Activated CD4-positive, alpha-beta T cell treated with anti-CD3 and anti-CD28 coated beads for 36 hours (primary cell): ENCODE results near the gene DYNLT4. TPM values are rescaled to one million over a fixed set of nuclear protein-coding genes. Genes with fewer than 3 reads are reported as not detected.
"Not testable (repeated sequence)": the region's sequence is repeated elsewhere in the genome, so short reads cannot be mapped to it uniquely, and the experiment has no call there.

Source experiments
- ATAC-seq: fragments of 200-7000 bp; cut with Tn5 transposase; one replicate; pipeline ENCODE4 v1.10.0; 2021; ENCODE audit warnings: mild to moderate bottlenecking, moderate library complexity
- CTCF ChIA-PET: fragments of 350-600 bp; sonication (Branson Sonifier 250); formaldehyde crosslinking; loops from one replicate; lab custom pipeline; 2021; ENCODE audit warnings: antibody characterized with exemption; lab: Charles Lee
- POLR2A ChIA-PET: fragments of 350-600 bp; sonication (Branson Sonifier 250); formaldehyde crosslinking; loops from one replicate; lab custom pipeline; 2021; ENCODE audit warnings: antibody characterized with exemption, inconsistent platforms; lab: Charles Lee
- DNase-seq: peaks from one replicate; pipeline ENCODE4 v3.0.0-alpha.2; 2020
- H3K27ac Mint-ChIP-seq: one replicate; pipeline ENCODE4 v1.8.0; 2021; ENCODE audit warnings: mixed read lengths
- H3K27me3 Mint-ChIP-seq: one replicate; pipeline ENCODE4 v1.8.0; 2021; ENCODE audit warnings: mixed read lengths
- H3K36me3 Mint-ChIP-seq: one replicate; pipeline ENCODE4 v1.8.0; 2021; ENCODE audit warnings: low read depth, mixed read lengths
- H3K4me1 Mint-ChIP-seq: one replicate; pipeline ENCODE4 v1.8.0; 2021; ENCODE audit warnings: mixed read lengths
- H3K4me3 Mint-ChIP-seq: one replicate; pipeline ENCODE4 v1.8.0; 2021; ENCODE audit warnings: mild to moderate bottlenecking, moderate library complexity, mixed read lengths
- H3K9me3 Mint-ChIP-seq: one replicate; pipeline ENCODE4 v1.8.0; 2021; ENCODE audit warnings: low read depth, mixed read lengths
- intact Hi-C, 2 experiments: fragments of 100-400 bp; cut with DNase I in 1 of 2; cut with micrococcal nuclease in 1 of 2; formaldehyde crosslinking; loops; one replicate each; pipeline versions ENCODE4 v1.14.2 to v1.15.1; 2022 to 2024; cut with DNase I, micrococcal nuclease
- total RNA-seq, 2 experiments: library from RNA; stranded (reverse); gene quantifications; one replicate each; pipeline ENCODE4 v1.2.3, GENCODE V29; 2021

DYNLT4 gene
- total RNA-seq, 2 experiments from 2014 or later: 0.32 TPM; not detected in 1

DNA sequence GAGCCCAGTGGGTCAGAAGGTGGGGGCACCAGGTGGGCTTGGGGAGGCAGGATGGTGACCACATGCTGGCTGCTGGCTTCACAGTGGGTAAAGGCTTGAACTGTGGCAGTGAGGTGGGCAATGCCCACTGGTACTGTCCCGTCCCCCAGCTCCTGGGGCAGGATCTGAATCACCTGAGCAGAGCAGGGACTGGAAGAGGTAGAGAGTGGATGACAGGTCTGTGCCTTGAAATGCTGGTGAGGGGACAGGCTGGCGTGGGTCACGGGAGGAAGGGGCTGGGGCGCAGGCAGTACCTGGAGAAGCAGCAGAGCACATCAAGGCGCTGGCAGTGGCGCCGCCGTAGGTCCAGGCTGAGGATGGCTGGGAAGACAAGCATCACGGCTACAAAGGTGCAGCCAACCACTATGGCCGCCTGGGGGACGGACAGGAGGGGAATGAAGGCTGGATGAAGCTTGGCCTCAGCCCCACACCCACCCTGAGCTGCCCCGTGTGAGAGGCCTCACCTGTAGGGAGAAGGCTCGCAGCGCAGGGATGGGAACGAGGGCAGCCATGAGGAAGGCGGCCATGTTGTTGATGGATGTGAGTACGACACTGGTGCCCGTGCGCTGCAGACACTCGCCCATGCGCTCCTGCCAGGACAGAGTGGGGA, 21.0 kb upstream of the DYNLT4 start:
- H3K9me3 Mint-ChIP-seq: no peaks in the 10 kb centered on the region
- ChIA-PET CTCF (interaction anchor here (0.7 kb wide), 1 partner anchor 119 kb away, joined by 4 read pairs; no protein-coding TSS in a partner anchor), POLR2A (interaction anchor here (1.0 kb wide), 1 partner anchor 9 kb away, joined by 4 read pairs; no protein-coding TSS in a partner anchor)
- no peaks in the 10 kb centered on the region for H3K27me3 Mint-ChIP-seq
- intact Hi-C loops: no loop called here
- ATAC-seq (no peak), DNase-seq (no peak)
- H3K4me1 Mint-ChIP-seq: no peaks in the 10 kb centered on the region
- H3K36me3 Mint-ChIP-seq: no peaks in the 10 kb centered on the region
- no peak overlapping the region for H3K4me3 Mint-ChIP-seq
- H3K27ac Mint-ChIP-seq: no peak overlapping the region

GRCh38 chr1:44827197-44828002, 20.2 kb upstream of the DYNLT4 start:
- ChIA-PET POLR2A (interaction anchor here (1.0 to 2.3 kb wide), 2 partner anchors 8 to 106 kb away, joined by 4 to 7 read pairs; no protein-coding TSS in a partner anchor), CTCF (interaction anchor here (0.6 to 0.7 kb wide), 2 partner anchors 91 to 119 kb away, joined by 4 read pairs; no protein-coding TSS in a partner anchor)
- Mint-ChIP-seq H3K36me3 (no peaks in the 10 kb centered on the region), H3K27ac (no peak overlapping the region), H3K4me3 (no peak overlapping the region), H3K9me3 (no peaks in the 10 kb centered on the region), H3K4me1 (no peaks in the 10 kb centered on the region), H3K27me3 (no peaks in the 10 kb centered on the region)
- no peak for DNase-seq
- no peak for ATAC-seq
- intact Hi-C loops: no loop called here

DNA sequence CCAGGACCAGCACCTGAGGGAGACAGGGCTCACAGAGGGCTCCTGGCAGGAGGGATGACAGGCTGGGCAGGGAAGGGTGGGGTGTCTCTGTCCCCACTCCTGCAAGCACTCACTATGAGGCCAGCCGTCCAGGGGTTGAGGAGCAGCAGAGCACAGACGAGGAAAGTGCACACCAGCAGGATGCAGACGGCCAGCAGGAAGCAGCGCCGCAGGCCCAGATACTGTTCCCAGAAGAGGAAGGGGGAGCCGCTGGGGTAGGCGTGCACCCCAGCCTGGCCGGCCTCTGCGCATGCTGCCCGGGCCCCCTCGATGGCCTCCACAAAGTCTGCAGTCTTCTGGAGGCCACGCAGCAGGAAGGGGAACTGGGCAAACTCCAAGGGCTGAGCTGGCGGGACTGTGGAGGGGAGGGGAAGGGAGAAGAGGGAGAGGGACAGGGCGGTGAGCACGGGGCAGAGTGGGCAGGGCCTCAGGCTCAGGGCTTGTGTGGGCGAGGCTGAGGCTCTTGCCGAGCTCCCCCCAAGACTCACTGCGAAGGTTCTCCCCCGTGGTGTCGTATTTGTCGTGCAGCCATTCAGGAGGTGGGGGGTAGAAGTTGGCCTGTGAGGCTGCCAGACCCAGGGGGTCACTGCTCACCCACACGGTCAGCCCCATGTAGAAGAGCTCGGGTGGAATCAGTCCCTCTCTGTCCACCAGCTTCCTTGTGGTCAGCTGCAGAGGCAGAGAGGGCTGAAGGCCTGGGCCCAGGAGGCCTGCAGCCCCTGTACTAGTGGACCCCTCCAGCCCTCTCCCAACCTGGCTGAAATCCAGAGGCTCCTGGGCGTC, 19.4 kb upstream of the DYNLT4 start:
- POLR2A ChIA-PET: interaction anchor here (0.6 to 2.3 kb wide), 2 partner anchors 17 to 105 kb away, joined by 3 to 7 read pairs; no protein-coding TSS in a partner anchor
- intact Hi-C loops: no loop called here
- no peaks in the 10 kb centered on the region for H3K9me3 Mint-ChIP-seq
- ATAC-seq: no peak
- no peaks in the 10 kb centered on the region for H3K36me3 Mint-ChIP-seq
- H3K4me1 Mint-ChIP-seq: no peaks in the 10 kb centered on the region
- H3K4me3 Mint-ChIP-seq: no peak overlapping the region
- no peaks in the 10 kb centered on the region for H3K27me3 Mint-ChIP-seq
- no peak for DNase-seq
- CTCF ChIA-PET: interaction anchor here (0.6 kb wide), 1 partner anchor 90 kb away, joined by 4 read pairs; no protein-coding TSS in a partner anchor
- no peak overlapping the region for H3K27ac Mint-ChIP-seq

- H3K9me3 Mint-ChIP-seq, H3K4me3 Mint-ChIP-seq, H3K27ac Mint-ChIP-seq, CTCF ChIA-PET, H3K27me3 Mint-ChIP-seq, intact Hi-C loops, DNase-seq, ATAC-seq, H3K36me3 Mint-ChIP-seq: not testable (repeated sequence)
- peaks cover 14% of the 10 kb centered on the region for H3K4me1 Mint-ChIP-seq
- POLR2A ChIA-PET: interaction anchor here (8.1 kb wide), 1 partner anchor 100 kb away, joined by 675 read pairs; the partner anchor contains the start of gene RNU5D-1
Observed at GRCh38 chr1:44824392-44824791, 17.2 kb upstream of the DYNLT4 start.

- CTCF ChIA-PET: interaction anchor here (0.8 to 3.2 kb wide), 4 partner anchors 24 to 116 kb away, joined by 3 to 12 read pairs (median 4); partner anchors contain the start of gene PLK3
- no peaks in the 10 kb centered on the region for H3K9me3 Mint-ChIP-seq
- H3K36me3 Mint-ChIP-seq: peaks cover 2% of the 10 kb centered on the region
- no peak for DNase-seq
- H3K27me3 Mint-ChIP-seq: no peaks in the 10 kb centered on the region
- intact Hi-C loops: no loop called here
- no peak overlapping the region for H3K27ac Mint-ChIP-seq
- H3K4me3 Mint-ChIP-seq: no peak overlapping the region
- ATAC-seq: no peak
- POLR2A ChIA-PET: interaction anchor here (8.1 kb wide), 1 partner anchor 98 kb away, joined by 675 read pairs; the partner anchor contains the start of gene RNU5D-1
- H3K4me1 Mint-ChIP-seq: peaks cover 24% of the 10 kb centered on the region
Observed at GRCh38 chr1:44822981-44823451, 15.9 kb upstream of the DYNLT4 start.

- POLR2A ChIA-PET: interaction anchor here (0.7 to 8.1 kb wide), 4 partner anchors 15 to 670 kb away, joined by 3 to 675 read pairs (median 262); partner anchors contain the start of genes BTBD19, DYNLT4, PLK3 and RNU5D-1
- Mint-ChIP-seq H3K9me3 (no peaks in the 10 kb centered on the region), H3K4me3 (no peak overlapping the region), H3K36me3 (peaks cover 2% of the 10 kb centered on the region), H3K27ac (no peak overlapping the region), H3K4me1 (peaks cover 30% of the 10 kb centered on the region), H3K27me3 (no peaks in the 10 kb centered on the region)
- intact Hi-C loops: no loop called here
- CTCF ChIA-PET: interaction anchor here (0.6 to 3.2 kb wide), 3 partner anchors 23 to 51 kb away, joined by 4 to 12 read pairs (median 4); partner anchors contain the start of gene PLK3
- ATAC-seq (no peak), DNase-seq (no peak)
Observed at GRCh38 chr1:44822131-44822701, 15.1 kb upstream of the DYNLT4 start.

DNA sequence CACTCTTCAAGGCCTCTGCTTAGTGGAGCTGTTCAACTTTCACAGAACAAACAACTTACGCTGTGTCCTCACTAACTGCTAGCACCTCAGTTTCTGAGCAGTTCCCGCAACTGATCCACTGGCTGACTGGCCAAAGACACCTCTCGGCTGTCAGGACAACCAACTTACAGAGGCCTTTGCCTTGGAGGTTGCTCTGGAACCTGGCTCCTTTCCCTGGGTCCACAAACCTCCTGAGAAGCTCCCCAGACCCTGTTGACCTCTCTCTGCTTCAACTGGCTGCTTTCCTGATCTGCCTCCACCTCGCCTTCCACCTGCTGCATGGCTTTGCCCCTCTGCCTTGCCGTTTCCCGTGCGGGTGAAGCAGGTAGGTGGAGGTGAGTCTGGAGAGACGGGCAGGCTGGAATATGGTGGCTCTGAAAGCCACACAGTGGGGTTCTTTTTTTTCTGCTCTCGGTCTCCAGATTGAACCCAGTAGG, 14.1 kb upstream of the DYNLT4 start:
- intact Hi-C loops: no loop called here
- Mint-ChIP-seq H3K4me1 (peaks cover 30% of the 10 kb centered on the region), H3K27ac (peak overlapping the region; percentile 5), H3K27me3 (no peaks in the 10 kb centered on the region), H3K36me3 (peaks cover 4% of the 10 kb centered on the region), H3K4me3 (peak overlapping the region; percentile 85), H3K9me3 (no peaks in the 10 kb centered on the region)
- POLR2A ChIA-PET: interaction anchor here (0.6 to 8.1 kb wide), 10 partner anchors 14 to 980 kb away, joined by 3 to 675 read pairs (median 4); partner anchors contain the start of genes BTBD19, DYNLT4, PLK3 and RNU5D-1
- CTCF ChIA-PET: interaction anchor here (0.6 to 3.2 kb wide), 3 partner anchors 22 to 90 kb away, joined by 5 to 12 read pairs (median 8); partner anchors contain the start of genes PLK3 and RNU5D-1
- DNase-seq: no peak
- ATAC-seq: no peak

DNA sequence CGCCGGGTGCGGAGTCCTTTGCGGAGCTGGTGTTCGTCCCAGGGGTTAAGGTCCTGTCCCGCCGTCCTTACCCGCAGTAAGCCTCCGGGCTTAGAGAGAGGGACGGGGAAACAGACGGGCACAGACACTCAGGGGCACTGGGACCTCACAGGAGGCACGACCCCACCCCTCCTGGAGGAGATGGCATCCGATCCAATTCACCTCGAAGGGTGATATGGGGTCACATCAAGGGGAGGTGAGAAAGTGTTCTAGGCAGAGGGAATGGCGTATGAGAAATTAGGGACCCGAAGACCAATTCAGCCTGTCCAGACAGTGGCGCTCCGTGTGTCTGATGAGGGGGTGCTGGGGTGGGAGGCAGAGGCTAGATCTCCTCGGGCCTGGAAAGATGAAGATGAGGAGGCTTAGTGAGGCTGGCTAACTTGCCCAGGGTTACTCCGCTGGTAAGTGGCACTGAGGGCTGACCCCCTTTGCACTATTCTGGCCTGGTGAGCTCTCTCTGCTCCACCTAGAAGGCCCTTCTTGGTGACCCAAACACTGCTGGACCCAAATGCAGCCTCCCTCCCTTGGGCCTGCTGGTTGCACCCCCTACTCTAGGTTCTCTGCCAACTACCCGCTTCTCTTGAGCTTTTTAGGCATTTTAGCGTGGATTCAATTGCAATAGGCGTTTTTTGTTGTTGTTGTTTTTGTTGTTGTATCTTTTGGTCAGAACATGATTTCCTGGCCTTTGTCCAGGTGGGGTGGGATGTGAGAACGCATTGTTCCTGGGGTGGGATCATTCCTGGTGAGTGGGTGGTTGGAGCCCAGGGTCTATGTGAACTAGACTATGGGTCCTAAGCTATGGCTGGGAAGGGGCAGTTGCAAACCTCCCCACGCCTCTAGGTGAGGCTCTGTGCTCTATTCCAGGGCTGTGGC, 13.4 kb upstream of the DYNLT4 start:
- H3K27ac Mint-ChIP-seq: peak overlapping the region; percentile 100
- H3K4me1 Mint-ChIP-seq: peaks cover 30% of the 10 kb centered on the region
- peak overlapping the region; percentile 85 for H3K4me3 Mint-ChIP-seq
- POLR2A ChIA-PET: interaction anchor here (0.7 to 8.1 kb wide), 9 partner anchors 13 to 725 kb away, joined by 3 to 675 read pairs (median 4); partner anchors contain the start of genes BTBD19, DYNLT4, HECTD3 and PLK3
- no peaks in the 10 kb centered on the region for H3K9me3 Mint-ChIP-seq
- H3K36me3 Mint-ChIP-seq: peaks cover 8% of the 10 kb centered on the region
- intact Hi-C loops: loop anchor here in 1 of 2 experiments (1.0 kb wide), 3 partner anchors 166 to 483 kb away; partner anchors contain the start of genes EIF2B3 and UROD
- H3K27me3 Mint-ChIP-seq: no peaks in the 10 kb centered on the region
- DNase-seq (no peak), ATAC-seq (no peak)
- CTCF ChIA-PET: interaction anchor here (0.6 to 3.2 kb wide), 6 partner anchors 12 to 99 kb away, joined by 4 to 12 read pairs (median 7); partner anchors contain the start of genes PLK3 and RNU5D-1
